SW480 (cell line): Measurements from ENCODE around the gene RPS23.
"Not testable (repeated sequence)": the region's sequence is repeated elsewhere in the genome, so short reads cannot be mapped to it uniquely, and the experiment has no call there.

Experiments used
- DNase-seq: peaks from one replicate; pipeline ENCODE4 v3.0.0-alpha.2; 2016; ENCODE audit warnings: low spot score

RPS23 gene

GRCh38 chr5:82290005-82290404 is 11.9 kb upstream of the RPS23 start:
- DNase-seq, result no peak

GRCh38 chr5:82287625-82288024 is 9.5 kb upstream of the RPS23 start:
- DNase-seq, result no peak

- no peak for DNase-seq
These were observed 7.1 kb upstream of the RPS23 start for GRCh38 chr5:82285206-82285605.

- no peak for DNase-seq
These were observed 5.7 kb upstream of the RPS23 start for GRCh38 chr5:82283893-82284292.

GRCh38 chr5:82278711-82279370 is 687 bp upstream of the RPS23 start:
- DNase-seq, result no peak

GRCh38 chr5:82277613-82277986 is 554 bp downstream of the RPS23 start:
- DNase-seq, result peak; percentile 5

- peak; percentile 7 for DNase-seq
These were observed 1.1 kb downstream of the RPS23 start for GRCh38 chr5:82276800-82277612.

GRCh38 chr5:82275216-82275664 is 2.9 kb downstream of the RPS23 start:
- no peak for DNase-seq

- peak; percentile 4 for DNase-seq
These were observed 3.6 kb downstream of the RPS23 start for GRCh38 chr5:82274343-82275211.

- DNase-seq, result not testable (repeated sequence)
These were observed 4.7 kb downstream of the RPS23 start for GRCh38 chr5:82273426-82273825.

- not testable (repeated sequence) for DNase-seq
These were observed 5.4 kb downstream of the RPS23 start for GRCh38 chr5:82272571-82273356.

- not testable (repeated sequence) for DNase-seq
These were observed 8.8 kb downstream of the RPS23 start for GRCh38 chr5:82269363-82269762.

GRCh38 chr5:82267297-82267933 is 10.7 kb downstream of the RPS23 start:
- DNase-seq, result not testable (repeated sequence)

- no peak for DNase-seq
These were observed 13.1 kb downstream of the RPS23 start for GRCh38 chr5:82265047-82265446.

GRCh38 chr5:82259172-82259800 is 18.9 kb downstream of the RPS23 start:
- DNase-seq, result peak; percentile 30

GRCh38 chr5:82257729-82258128 is 20.4 kb downstream of the RPS23 start:
- no peak for DNase-seq

GRCh38 chr5:82257247-82257646 is 20.9 kb downstream of the RPS23 start:
- no peak for DNase-seq

GRCh38 chr5:82255844-82256243 is 22.3 kb downstream of the RPS23 start:
- DNase-seq, result no peak

- no peak for DNase-seq
These were observed 25.4 kb downstream of the RPS23 start for GRCh38 chr5:82252744-82253143.

GRCh38 chr5:82246960-82247574 is 31.1 kb downstream of the RPS23 start:
- DNase-seq, result no peak
